GM18519 (cell line): ENCODE measurements around the gene HS3ST1.
A peak's percentile ranks its signal among the peaks of the same experiment; 100 is the strongest.

Experiments
- ATAC-seq: cut with Tn5 transposase; IDR thresholded peaks from one replicate; pipeline ENCODE4 v1.9.1; 2021; ENCODE audit warnings: mild to moderate bottlenecking, moderate library complexity; ENCODE audit not compliant: unreplicated experiment, low FRiP score

Gene HS3ST1

DNA sequence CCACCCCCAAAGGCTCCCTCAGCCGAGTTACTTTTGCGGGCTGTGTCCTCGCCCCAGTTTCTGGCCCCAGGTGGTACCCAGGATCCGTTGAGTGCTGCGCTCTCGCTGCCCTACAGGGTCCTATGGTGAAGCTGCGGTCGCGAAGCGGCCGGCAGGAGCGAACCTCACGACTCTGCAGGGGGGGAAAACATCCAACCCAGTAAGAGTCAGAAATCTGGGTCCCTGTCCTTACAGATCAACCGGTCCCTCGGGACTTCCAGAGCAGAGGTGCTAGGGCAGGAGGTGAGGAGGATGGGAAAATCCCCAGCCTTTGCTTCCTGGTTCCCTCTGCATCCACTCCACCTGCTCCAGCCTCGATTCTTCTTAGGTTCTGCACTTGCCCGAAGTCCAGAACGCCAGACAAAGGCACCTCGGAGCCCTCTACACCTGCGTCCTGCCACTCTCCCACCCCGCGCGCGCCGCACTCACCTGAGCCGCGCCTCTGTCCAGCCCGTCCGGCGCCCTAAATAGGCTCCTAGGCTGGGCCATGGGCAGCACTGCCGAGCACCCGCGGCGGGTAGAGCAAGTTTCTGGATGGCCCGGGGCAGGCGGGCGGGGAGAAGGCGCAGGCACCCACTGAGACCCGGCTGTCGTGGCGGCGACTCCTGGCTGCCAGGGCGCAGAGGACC, at the start of gene HS3ST1:
HS3ST1 (minus strand) TSS at position 664 of the 668 bp plus-strand sequence. CDS start 28,889 bp downstream, outside the sequence.
- no peak for ATAC-seq

DNA sequence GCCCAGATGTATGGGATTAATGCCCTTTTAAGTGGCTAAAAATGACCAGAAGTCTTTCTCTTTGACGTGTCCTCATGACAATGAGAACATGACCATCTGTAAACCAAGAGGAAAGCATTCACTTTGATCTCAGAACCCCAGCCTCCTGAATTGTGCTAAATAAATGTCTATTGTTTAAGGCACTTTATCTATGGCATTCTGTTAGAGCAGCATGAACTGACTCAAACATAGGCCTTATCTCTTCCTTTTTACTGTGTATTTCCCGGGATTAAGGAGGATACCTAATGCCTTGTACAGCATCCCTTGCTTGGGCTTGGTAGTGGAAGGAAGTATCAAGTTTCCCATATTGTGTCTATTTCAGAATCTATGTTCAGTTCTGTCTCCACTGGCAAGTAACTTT, 47.2 kb upstream of the HS3ST1 start:
- ATAC-seq, result no peak

DNA sequence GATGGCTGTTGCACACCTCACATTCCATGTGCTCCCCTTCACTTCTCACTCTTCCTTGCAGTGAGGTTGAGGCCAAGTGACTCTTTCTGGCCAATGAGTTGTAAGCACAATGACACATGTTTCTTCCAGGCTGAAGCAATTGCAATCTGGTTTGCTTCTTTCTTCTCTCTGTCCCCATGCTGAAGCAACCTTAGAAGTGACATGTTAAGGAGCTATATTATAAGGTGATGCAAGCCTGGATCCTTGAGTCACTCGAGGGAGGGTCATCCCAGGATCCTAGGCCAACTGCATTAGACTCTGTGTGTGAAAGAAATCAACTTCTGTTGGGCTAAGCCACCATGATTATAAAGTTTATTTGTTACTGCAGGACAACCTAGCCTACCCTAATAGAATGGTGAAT, 45.5 kb upstream of the HS3ST1 start:
- no peak for ATAC-seq

DNA sequence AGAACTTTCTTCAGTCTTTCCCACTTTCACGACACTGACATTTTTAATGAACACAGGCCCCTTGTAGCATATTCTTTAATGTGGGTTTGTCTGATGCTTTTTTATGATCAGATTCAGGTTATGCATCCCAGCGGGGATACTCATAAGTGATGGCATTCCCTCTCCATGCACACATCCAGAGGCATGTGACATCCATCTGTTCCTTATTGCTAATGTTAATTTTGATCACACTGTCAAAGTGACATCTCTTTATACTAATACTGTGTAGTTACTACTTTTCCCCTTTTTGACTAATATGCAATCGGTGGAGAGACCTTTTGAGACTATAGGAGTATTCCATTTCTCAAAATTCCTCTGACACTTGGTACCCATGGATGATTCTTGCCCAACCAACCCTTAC, 43.8 kb upstream of the HS3ST1 start:
- no peak for ATAC-seq

DNA sequence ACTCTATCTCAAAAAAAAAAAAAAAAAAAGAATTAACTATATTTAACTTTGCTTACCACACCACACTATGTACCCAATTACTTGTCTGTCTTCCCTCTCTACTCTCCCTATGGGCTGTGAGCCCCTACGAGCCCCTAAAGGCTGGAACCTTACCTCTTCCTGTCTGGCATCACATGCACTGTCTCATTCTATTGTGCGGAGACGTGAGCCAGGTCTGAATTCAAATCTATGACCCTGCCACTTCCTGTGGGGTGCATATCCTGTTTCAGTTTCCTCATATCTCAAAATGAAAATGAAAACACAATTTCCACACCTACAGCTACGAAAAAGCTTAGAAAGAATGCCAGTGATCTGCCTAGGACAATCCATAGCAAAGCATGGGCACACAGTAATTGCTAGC, 42.9 kb upstream of the HS3ST1 start:
- ATAC-seq, result peak; percentile 55

DNA sequence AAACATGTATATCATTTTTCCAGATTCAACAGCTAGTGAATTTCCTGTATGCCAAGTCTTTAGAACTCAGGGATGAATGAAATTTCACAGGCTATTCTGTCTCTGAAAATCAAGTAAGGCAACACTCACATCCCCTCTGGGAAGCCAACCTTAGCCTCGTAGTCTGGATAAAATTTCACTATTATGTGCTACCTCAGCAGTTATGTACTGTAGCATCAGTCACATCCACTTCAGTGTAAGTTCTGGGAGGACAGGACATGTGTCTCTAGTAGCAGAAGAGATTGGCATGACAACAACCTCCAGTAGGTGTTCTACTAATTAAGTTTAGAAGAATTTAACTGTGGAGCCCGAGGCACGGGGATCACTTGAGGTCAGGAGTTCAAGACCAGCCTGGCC, 42.4 kb upstream of the HS3ST1 start:
- ATAC-seq, result no peak

DNA sequence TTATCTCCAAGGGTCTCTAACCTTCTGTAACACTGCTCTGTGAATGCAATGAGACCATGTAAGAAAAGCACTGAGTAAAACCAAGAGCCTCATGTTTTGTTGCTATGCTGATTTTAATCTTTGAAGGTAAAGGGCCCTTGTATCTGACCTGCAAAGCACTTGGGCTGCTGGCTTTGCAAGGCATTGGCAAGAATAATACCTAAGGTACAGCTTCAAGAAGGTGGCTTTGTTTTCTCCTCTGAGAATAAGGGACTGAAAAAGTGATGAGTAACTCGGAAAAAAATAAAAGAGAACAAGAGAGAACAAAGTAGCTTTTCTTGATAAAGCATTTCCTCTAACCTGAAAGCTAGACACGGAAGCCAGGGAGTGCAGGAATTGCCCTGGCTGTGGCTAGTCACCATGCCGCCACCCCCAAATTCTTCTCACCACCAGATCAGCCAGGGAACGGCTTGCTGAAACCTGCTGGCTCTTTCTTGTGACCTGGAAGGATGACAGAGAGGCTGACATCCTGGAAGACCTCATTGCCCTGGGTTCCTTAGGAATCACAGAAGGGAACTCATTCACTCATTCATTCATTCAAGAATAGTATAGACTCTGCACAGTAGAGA, 41.8 kb upstream of the HS3ST1 start:
- ATAC-seq, result peak; percentile 49

DNA sequence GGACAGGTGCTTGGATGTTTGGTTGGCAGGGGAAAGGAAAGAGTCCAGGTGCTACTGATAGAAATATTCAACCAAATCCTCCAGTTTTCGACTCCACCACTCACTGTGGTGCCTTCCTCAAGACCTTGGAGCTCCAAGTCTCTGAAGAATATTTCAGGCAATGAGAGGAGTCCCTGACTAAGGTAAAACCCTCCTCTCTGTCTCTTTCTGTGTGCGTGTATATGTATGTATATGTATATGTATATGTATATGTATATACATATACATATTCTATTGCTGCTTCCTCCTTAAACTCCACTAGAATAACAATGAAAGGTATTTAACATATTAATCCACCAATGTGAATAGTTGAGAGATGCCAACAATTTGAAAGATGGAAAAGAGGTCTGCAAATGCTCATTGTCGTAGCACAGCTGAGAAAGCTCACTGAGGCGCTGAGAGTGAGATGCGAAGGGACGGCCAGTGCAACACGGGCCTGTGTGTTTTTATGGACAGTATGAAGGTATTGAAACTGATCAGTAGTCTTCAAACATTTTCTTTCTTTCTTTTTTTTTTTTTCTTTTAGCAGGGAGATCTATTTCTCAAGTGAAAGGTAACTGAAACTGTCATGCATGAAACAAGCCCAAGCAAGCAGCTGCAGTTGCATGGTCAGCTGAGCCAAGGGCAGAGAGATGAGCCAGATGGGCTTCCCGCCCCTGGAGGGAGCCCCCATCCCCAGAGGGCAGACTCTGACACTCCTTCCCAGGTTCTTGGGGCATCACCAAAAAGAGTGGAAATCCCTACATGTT, 41.1 kb upstream of the HS3ST1 start:
- peak; percentile 46 for ATAC-seq

DNA sequence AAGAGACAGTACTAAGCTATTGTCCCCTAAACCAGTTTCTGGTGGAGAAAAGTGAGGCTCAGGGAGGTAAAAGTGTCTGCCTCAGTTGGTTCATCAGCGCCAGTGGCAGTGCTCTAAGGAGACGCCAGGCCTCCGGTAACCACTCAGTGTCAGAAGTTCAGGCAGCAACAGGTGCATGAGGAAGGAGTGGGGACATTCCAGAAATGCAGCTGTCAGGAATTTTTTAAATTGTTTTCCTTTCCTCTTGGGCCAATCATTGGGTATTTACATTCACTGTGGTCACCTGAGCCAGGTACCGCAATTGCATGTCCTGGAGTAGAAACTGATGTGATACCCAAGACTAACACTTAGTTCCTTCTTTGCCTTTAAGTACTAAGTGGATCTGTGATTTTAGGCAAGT, 40.2 kb upstream of the HS3ST1 start:
- no peak for ATAC-seq

DNA sequence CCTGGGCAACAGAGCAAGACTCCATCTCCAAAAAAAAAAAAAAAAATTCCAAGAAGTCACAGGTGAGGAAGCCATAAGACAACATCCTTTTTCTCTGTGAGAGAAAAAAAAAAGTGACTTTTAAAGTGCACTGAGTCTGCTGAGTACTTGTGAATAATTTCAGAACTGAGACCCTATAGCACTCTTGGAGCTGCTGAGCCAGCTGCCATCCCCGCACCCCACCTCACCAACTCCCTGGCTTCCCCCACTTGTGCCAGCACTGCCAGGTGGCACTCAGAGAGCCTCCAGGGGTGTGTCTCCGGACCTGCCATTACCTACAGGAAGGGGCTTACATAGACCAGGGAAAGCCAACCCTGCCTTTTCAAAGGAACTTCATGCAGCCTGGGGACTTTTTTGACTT, 39.2 kb upstream of the HS3ST1 start:
- ATAC-seq, result no peak

DNA sequence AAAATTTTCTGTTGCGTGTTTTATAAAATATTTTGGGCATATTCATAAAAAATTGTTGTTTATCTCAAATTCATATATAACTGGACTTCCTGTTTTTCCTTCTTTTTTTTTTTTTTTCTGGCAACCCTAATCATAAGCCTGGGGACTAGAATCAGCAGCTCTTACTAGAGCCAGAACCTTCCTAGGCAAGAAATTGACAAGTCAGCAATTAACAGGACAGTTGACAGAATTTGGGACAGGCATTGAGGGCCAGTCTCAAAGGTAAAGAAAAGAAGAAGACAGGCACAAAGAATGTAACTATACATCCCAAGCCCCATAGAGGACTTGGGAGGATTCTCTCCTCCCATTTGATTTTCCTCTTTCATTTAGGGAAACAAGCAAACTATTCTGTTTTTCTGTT, 35.0 kb upstream of the HS3ST1 start:
- ATAC-seq, result no peak

DNA sequence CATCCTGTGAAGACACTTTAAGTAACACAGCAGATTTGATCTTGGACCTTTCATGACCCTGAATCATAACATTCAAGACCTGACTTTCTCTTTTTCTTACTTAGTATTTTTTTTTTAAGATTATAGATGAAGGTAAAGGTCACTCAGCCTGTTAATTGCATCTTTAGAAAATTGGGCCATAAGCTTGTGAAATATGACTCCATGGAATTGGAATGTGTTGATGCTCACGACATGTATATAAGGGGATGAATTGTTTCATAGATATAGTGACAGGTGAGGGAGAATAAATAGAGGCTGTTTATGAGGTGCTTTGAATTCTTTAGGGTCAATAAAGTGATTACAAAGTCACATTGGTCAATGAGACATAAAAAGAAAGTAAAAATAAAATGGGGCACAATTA, 27.7 kb upstream of the HS3ST1 start:
- no peak for ATAC-seq

DNA sequence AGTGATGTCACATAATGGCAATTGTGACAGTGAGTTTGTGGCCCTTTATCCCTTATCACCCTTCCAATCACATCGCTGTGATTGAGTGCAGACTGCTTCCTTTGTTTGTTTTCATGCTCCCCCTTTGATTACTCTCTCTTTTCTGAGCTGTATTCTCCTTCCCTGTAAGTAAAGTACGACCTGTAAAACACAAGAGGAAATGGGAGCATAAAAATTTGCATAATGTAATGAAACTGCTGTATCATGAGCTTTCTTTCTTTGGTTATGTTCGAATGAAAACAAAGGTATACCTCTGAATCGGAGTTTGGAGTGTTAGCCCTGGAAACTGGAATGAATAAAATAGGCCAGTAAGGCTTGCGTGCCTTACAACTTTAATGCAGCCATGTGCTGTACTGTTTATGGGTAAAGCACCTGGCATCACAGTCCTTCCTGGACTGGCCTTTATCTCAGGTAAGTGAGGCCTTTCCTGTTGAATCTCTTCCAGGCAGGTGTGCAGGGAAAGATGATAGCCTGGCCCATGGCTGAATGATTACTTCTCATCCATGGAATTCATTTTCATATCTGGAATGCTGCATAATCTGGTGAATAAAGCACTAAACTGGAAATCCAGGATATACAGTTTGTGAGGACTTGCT, 26.6 kb upstream of the HS3ST1 start:
- no peak for ATAC-seq

DNA sequence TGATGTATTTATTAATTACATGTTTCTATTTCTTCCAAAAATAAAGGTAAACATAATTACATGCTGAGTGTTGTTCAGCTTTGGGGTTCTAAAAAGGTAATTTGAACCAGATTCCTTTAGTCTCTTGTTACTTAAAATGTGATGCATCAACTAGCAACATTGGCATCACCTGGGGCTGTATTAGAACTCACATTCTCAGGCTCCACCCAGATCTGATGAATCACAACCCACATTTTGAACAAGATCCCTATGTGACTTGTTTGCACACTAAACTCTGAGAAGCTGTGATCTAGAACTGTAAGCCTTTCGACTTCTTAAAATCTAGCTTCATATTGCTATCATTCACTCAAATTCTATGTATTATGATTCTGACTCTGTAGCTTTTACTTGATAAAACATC, 23.0 kb upstream of the HS3ST1 start:
- no peak for ATAC-seq

DNA sequence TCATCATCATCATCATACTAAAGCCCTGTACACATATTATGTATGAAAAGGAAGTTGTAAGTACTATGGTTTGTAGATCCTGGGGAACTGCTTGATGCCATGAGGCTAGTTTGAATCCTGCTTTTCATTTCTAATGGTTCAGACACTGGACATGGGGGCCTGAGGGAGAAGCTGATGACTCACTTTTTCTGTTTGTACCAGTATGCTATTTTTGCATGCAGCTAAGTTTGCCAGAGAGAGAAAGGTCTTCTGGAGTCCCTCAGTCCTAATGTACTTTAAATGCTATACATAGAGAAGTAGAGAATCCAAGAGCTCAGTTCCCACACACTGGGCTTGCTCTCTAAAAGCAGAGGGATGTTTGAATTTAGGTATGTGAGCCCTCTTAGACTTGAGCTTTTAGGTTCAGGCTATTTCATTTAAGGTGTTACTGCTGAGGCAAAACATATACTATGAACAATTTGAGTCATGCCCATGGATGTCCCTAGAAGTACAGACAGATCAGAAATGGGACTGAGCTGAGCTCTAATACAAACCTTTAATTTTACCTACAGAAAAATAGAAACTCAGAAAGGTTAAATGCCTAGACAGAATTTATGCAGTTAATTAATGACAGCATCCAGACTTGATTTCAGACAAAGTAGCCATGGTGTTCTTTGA, 17.6 kb upstream of the HS3ST1 start:
- ATAC-seq, result no peak

DNA sequence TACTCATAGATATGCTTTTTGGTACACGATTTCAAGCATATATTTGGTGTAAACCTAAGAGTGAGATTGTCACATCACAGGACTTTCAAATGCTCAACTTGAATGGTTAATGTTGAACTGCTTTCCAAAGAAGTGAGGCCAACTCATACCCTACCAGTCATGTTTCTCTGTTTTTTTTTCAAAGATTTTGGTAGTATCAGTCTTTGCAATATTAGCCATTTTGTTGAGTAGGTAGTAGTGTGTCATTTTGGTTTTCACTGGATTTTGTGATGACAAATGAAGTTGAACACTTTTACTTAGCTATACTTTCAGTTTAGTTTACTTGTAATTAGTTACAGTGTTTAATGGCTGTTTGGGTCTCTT, 12.5 kb upstream of the HS3ST1 start:
- ATAC-seq, result no peak

DNA sequence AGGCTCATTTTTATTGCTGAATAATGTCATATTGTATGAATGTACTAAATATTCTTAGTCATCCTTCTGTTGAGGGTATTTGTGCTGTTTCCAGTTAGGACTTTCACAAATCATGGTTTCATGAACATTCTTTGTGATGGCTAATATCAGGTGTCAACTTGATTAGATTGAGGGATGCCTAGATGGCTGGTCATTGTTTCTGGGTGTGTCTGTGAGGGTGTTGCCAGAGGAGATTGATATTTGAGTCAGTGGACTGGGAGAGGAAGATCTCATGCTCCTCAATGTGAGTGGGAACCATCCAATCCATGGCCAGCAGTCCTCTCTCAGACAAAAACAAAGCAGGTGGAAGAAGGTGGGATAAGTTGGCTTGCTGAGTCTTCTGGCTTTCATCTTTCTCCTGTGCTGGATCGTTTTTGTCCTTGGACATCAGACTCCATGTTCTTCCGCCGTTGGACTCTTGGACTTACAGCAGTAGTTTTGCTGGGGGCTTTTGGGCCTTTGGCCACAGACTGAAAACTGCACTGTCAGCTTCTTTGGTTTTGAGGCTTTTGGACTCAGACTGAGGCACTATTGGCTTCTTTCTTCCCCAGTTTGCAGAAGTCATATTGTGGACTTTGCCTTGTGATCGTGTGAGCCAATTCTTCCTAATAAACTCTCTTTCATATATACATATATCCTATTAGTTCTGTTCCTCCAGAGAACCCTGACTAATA, 11.9 kb upstream of the HS3ST1 start:
- no peak for ATAC-seq

DNA sequence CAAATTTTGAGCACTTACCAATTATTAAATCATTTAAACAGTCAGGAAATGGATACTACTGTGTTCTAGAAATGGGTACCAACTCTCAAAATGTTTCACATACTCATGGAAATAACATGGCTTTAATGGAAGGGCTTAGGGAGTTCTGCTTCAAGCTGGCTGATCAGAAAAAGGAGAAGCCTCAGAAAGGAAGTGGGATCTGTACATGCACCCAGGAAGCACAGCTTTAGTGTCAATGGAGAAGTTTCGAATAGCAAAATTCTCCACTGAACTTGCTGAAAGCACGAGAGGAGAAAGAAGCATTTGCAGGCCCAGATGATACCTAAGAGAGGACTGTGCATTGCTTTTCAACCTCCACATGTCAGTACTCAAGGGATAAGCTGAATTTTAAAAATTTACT, 11.1 kb upstream of the HS3ST1 start:
- ATAC-seq, result no peak

DNA sequence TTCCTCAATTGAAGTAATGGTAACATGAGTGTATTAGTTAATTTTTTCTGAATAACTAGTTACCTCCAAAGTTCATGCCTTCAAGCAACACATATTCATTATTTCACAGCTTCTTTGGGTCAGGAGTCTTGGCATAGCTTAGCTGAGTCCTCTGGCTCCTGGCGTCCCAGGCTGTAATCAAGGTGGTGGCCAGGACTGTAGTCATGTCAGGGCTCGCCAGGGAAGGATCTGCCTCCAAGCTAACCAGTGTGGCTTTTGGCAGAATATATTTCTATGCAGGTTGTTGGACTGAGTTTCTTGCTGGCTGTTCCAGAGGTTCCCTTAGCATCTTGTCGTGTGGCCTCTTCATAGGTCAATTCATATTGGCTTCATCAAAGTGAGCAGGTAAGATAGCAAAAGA, 10.0 kb upstream of the HS3ST1 start:
- no peak for ATAC-seq

DNA sequence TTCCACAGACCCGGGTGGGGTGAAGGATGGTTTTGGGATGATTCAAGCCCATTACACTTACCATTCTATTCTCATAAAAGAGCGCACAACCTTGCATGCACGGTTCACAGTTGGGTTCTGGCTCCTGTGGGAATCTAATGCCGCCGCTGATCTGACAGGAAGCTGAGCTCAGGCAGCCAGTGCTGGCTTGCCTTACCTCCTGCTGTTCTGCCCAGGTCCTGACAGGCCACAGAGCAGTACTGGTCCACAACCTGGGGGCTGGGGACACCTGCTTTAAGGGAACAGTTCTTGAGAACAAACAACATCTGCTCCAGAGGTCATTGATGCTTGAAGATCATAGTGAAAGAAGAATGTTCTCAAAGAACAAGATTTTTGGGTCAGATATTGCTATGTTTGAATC, 8.0 kb upstream of the HS3ST1 start:
- ATAC-seq, result no peak
